SK-MEL-5 (cell line): ENCODE data around the gene ZNF532. TPM values are rescaled to one million over a fixed set of nuclear protein-coding genes. Genes with fewer than 3 reads are reported as not detected.
A peak's percentile ranks its signal among the peaks of the same experiment; 100 is the strongest.

Experiments
- DNase-seq: peaks from one replicate; pipeline ENCODE4 v3.0.0-alpha.2; 2016; ENCODE audit warnings: low read depth, low spot score
- in situ Hi-C: cut with HindIII; loops from 2 replicates; pipeline ENCODE4 v1.10.0; 2016; ENCODE audit warnings: low sequenced_read_pairs, high pct_unique_total_duplicates, low pct_unique_long_range_greater_than_20kb
- total RNA-seq: library from RNA; depleted of rRNA; stranded (reverse); fragments of >200 nt; shearing (Covaris generic); gene quantifications from 2 replicates; pipeline ENCODE4 v1.2.3, GENCODE V29; 2014

Gene ZNF532
- total RNA-seq, 1 experiment from 2014 or later = 7.3 TPM

DNA sequence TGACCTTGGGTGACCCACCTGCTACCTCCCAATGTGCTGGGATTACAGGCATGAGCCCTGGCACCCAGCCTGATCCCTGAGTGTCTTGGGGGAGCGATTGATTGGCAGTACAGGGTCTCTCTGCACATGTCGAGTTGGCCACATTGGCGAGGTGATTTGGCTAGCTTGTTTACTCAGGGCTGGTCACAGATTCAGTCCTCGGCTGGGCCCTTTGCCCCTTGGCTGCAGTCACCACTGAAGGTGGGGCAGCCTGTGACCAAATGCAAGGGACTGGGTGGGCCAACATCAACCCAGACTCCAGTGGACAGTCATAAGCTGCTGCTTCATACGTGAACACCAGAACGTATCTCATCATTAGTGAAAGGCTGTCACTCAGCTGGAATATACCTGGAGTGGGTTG lies 114.9 kb downstream of the ZNF532 start:
- in situ Hi-C loops = no loop called here
- no peak for DNase-seq

DNA sequence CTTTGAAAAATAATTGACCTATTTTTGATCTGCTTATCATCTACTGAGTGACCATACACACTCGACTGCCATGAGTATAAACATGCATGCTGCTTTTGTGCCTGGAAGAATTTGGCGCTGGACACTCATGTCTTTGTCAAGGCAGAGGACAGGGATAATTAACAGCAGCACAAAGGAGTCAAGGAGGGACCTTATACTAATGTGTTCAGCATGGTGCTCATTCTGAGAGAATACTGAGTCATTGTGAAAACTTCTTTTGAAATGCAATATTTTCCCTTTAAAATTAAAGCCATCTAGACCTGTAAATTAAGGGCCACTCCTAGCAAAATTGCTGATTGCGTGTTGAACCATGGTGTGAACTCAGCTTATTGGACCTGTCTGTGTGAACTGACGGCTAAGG lies 116.3 kb downstream of the ZNF532 start:
- in situ Hi-C loops = no loop called here
- DNase-seq = no peak

DNA sequence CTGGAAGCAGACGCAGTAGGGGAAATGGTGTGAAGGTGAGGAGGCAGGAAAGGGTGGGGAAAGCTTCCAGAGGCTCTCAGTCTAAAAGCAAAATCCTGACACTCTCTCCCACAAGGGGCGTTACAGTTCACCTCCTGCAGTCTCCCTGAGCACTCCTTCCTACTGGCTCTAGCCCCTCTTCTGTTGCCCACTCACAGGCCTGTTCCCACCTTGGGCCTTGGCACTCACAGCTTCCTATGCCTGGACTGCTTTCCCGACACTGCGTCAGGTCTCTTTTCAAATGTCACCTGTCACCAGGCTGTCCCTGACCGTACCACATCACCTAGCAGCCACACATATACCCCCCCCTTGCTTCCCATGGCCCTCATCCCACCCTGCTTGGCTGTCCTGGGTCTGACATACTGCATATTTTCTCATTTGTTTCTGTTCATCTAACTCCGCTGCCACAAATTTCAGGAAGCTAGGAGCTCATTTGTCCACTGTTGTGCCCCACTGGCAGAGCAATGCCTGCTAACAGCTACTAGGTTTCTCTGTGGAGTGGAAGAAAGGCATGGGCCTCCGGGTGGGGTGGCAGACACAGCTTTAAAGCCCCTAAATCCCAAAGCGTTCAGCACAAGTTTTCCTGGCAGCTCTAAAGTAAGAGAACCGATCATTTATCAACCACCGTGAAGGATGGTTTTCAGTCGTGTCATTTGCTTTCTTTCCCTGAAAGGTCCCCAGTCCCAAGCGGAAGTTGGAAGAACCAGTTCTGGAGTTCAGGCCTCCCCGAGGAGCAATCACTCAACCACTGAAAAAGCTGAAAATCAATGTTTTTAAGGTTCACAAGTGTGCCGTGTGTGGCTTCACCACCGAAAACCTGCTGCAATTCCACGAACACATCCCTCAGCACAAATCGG lies 118.8 kb downstream of the ZNF532 start:
- DNase-seq = no peak
- in situ Hi-C loops = no loop called here

DNA sequence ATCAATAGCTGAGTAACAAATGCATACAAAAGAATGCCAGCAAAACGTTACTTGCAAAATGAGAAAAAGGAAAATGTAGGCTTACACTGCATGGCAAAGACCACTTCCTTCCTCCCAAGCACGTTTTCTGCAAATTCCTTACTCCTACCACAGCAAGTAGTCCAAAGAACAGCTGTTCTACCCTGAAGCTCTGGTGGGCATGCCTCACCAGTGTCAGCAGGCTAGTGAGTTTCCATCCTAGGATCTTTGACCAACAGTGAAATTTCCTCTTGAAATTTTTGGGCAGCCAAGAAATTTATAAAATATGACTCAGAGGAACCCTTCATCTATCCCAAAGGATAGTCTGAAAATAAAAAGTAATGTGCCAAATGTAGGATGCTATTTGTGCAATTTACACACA lies 123.9 kb downstream of the ZNF532 start:
- in situ Hi-C loops = no loop called here
- DNase-seq = no peak

DNA sequence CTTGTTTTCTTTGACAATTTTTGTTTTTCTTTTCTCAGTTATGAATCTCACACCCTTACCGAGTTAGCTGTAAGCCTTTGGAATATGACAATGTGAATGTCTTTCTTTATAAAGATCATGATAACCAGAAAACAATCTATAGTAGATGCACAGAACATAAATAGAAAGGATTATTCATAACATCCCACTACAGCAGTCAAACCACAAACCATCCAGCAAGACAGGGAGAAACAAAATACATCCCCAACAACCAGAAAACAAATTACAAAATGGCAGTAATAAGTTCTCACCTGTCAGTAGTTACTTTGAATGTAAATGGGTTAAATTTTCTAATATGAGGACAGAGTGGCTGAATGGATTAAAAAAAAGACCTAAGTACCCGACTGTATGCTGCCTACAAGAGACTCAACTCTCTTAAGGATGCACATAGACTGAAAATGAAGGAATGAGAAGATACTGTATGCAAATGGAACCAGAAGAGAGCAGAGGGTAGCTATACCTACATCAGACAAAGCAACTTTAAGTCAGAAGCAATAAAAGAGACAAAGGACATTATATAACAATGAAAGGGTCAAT lies 124.6 kb downstream of the ZNF532 start:
- in situ Hi-C loops = no loop called here
- no peak for DNase-seq

DNA sequence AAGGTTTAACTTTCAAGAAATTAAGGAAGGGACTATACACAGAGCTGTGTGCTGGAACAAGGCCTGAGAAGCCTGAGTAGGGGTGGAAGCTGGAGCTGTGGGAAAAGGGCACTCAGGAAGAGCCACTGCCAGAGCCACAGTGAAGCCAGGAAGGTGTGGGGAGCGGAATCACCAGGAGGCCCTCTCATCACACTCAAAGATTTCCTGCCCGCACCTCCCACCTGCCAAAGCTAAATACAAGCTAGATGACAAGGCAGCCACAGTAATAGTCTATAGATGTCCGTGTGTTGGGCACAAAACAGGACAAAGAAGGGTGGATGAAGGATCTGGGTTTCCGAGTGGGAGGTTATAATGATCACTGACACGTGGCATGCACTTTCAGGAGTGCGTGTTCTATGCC lies 126.0 kb downstream of the ZNF532 start:
- in situ Hi-C loops = no loop called here
- DNase-seq = no peak

DNA sequence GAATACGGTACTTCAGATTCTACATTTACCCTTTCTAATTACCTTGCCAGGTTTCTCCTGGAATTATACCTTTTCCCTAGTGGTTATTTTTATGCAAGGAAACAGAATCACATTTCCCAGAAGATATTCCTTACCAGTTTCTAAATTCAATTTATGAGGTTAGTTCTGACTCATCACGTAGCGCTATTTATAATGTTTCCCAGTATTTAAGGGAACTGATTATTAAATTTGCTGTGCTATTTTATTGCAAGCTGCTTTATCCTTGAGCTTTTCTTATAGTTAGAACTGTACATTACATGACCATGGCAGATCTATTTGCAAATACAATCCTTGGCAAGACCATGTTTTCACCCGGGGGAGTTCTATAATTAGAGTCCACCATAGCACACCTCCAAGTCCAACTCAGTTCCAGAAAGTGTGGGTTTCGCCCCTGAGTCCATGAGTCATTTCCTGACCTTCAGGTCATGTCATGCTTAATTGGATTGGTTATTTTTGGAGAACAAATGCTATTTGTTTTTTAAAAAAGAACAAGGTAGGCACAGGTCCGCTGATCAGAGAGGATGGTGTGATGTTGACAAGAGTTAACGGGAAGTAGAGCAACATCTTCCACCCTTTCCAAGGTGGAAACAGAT lies 126.6 kb downstream of the ZNF532 start:
- in situ Hi-C loops = no loop called here
- peak; percentile 4 for DNase-seq

DNA sequence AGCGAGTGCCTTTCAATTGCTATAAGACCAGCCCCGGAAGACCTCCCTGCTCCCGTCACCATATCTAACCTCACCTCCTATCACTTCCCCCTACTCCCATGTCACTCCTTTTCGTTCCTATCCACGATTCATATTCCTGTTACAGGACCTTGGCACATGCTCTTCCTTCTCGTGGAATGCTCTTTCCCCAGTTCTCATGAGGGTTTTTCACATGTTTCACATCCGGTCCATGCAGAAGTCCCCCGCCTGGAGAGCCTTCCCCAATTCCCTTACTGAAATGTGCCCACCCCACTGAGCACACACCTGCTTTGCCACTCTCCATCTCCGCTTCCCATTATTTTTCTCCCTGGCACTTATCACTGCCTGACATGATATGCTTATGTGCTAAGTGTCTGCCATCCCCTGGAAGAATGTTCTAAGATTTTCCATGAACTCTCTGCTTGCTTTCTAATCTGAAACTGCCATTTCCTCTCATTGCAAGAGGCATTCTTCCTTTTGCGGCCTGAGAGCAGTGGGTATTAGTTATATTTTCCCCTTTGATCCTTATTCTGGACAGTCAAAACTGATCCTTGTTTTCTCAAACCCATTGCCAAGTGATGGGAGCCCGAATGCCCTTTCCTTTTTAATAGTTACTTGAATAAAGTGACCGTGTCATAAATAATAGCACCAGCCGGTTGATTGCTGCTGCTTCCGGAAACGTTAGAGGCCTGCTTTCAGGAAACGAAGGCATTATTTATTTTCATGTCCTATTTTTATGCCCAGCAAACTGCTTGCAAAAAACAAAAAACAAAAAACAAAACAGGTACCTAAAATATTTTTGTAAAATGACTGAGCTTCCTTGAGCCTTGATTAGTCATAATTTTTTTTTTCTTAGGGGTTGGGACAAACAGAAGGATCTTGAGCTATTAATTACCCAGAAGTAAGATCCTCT lies 127.9 kb downstream of the ZNF532 start:
- DNase-seq = no peak

DNA sequence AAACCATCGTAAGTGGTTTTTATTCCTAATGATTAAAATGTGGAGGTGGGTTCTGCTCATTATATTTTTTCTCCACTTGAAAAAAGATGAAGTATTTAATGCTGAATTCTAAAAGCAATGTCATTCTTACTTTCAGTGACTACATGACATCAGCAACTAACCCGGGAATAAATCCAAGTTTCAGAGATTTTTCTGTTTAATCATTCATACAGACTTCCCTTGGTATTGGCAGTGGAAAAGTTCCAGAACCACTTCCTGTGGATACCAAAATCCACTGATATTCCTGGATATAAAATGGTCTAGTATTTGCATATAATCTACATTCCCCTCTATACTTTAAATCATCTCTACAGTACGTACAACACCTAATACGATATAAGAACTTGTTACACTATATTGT lies 128.6 kb downstream of the ZNF532 start:
- in situ Hi-C loops = no loop called here
- DNase-seq = peak; percentile 57

More for the DNA sequence above, 127.9 kb downstream of the ZNF532 start:
- in situ Hi-C loops = no loop called here

DNA sequence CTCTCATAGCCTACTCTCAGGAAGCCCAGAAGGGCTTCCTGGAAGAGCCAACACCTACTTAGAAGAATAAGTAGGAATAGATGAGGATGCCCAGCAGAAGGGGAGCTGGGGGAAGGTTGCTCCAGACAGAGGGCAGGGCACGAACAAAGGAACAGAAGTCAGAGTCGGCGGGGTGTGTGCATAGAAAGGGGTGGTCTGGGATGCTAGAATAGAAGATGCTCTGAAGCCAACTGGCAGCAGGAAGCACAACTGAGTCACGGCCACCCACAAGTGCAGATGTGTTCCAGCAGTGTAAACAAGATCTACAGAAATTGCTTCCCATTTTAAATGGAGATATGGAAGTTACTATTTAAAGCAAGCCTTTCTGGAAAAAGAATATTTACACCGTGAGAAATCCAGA lies 131.0 kb downstream of the ZNF532 start:
- DNase-seq = no peak
- in situ Hi-C loops = no loop called here

DNA sequence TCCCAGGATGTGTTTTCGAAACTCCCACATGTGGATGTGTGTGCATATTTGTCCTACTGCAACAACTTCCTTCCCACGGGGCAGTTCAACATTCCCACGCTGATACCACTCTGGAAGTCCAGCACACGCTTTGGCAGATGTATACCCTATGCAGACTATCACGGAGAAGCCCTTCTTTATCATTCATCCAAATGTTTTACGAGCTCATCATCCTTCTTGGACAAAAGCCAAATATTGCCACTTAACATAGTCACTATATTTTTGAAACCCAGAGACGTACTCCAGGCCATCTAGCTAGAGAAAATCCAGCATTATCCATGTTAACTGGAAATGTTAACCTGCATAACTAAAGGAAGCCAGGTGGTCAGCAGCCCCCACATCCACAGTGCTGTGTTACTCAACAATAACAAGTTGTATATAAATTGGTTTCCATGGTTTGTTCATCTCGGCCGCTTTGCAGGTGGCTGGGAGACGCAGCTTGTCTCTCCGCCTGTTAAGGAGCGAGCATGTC lies 131.5 kb downstream of the ZNF532 start:
- no peak for DNase-seq
- in situ Hi-C loops = no loop called here

DNA sequence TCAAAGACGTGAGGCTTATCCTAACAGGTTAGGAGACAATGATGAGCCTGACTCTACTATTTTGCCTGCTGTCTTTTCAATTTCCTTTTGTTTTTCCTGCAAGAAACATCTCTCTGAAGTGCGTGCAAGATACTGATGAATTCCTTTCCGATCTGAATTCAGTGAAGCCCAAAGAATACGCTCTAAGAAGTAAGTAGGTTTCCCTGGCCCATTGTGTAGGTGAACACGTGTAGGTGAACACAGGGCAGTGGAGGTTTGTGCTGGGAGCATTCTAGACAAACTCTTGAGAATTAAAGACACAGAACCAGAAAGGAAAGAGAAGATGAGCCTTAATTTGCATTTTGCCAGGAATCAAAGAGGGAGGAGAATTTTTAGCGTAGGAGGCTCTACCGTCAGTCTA lies 132.0 kb downstream of the ZNF532 start:
- no peak for DNase-seq
- in situ Hi-C loops = no loop called here

DNA sequence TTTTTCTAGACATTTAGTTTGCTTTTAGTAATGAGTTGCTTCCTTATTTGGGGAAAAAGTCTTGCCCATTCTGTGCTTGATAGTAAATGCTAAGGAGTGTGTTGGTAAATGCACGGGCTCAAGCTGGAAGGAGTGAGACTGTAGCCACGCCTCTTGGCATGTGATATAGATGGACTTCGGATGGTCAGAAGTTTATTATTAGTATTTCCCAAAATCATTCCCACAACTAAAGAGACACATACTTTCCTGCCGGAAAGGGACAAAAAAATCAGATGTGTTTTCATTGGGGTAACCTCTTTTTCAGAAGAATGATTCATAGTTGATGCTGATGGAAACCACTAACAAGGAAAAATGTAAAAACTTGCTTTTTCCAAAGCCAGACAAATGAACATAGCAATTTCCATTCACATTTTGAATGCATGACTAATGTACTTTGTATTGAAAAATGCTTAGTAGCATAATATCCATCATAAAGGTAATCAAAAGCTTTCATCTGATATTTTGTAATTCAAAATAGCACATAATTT lies 133.2 kb downstream of the ZNF532 start:
- in situ Hi-C loops = no loop called here
- no peak for DNase-seq

DNA sequence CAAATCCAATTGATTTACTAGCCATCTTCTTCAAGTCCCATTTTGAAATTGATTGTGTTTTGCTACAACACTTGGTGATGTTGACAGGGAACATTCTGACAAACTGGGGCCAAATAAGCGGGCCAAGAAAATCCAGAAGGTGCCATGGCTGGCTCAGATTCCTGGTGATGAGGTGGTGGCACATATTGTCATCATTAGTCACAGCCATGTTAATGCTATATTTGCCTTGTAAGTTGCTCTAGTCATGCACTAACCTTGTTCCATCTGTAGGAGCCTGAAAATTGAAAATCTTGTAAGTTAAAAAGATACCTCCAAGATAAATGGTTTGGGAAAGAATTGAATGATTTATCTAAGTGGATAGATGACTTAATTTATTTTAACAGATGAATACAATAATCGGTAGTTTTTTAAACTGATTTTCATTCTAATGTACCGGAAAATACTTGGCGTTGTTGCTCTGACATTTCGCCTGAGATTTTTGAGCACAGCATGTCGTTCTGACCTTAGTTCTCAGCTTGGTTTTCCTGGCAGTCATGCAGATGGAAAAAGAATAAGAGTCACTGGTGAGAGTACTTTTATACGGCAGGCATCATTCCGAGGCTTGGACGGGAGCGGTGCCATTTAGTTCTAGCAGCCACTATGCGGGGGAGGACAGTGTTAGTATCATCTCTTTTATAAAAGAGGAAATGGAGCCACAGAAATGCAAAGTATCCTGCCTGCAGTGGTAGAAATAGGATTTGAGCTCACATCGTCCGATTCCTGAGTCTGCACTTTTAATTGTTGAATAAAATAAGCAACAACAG lies 133.9 kb downstream of the ZNF532 start:
- DNase-seq = no peak
- in situ Hi-C loops = no loop called here

DNA sequence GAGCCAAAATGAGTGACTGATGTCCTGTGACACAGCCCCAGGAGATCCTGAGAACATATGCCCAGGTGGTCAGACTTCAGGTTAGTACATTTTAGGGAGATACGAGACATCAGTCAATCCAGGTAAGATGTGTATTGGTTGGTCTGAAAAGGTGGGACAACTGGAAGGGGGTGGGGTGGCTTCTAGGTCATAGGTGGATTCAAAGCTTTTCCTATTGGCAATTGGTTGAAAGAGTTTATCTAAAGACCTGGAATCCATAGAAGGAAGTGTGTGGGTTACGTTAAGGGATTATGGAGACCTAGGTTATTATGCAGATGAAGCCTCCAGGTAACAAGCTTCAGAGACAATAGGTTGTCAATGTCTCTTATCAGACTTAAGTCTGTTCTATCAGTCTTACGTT lies 136.5 kb downstream of the ZNF532 start:
- in situ Hi-C loops = no loop called here
- DNase-seq = no peak

DNA sequence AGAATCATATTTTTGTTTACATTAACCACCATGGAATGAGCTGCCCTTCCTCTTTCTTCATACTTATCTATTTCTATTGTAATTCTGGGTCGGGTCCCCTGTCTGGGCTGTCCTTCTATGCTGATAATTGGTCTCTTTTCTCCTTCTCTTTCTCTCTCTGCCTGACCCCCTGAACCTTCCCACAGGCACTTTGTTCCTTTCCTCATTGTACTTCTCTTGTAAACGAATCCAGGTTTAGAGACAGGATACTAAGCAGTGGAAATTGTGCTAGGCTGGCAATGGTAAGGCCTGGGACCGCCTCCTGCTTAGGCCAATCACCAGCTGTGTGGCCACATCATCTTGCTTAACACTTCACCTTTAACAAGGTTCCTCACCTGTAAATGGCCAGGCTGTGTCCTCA lies 137.0 kb downstream of the ZNF532 start:
- in situ Hi-C loops = no loop called here
- DNase-seq = no peak
